Uterus (tissue), 4 donors: ENCODE results near the gene GTF2H1. TPM values are rescaled to one million over a fixed set of nuclear protein-coding genes. Genes with fewer than 3 reads are reported as not detected.

ENCODE experiments used
- DNase-seq, 2 donors: peaks; one replicate each; pipeline ENCODE4 v3.0.0-alpha.2; 2019 to 2020
- H3K27ac ChIP-seq, 2 donors: fragments of 200-600 bp; sonication (generic); 1 replicate in 1 of 2; 2 replicates in 1 of 2; pipeline ENCODE4 v1.5.1; 2016 to 2018
- H3K27me3 ChIP-seq, 2 donors: fragments of 200-600 bp; sonication (generic); one replicate each; pipeline ENCODE4 v1.5.1; 2018 to 2019; ENCODE audit warnings: control low read depth in 1 of 2
- H3K36me3 ChIP-seq, 2 donors: fragments of 200-600 bp; sonication (generic); one replicate each; pipeline ENCODE4 v1.5.1; 2019; ENCODE audit warnings: control low read depth in 1 of 2
- H3K4me1 ChIP-seq, 2 donors: fragments of 200-600 bp; sonication (generic); one replicate each; pipeline ENCODE4 v1.5.1; 2018 to 2019; ENCODE audit warnings: control low read depth in 1 of 2
- H3K4me3 ChIP-seq, 2 donors: fragments of 200-600 bp; sonication (generic); 1 replicate in 1 of 2; 2 replicates in 1 of 2; pipeline ENCODE4 v1.5.1; 2018 to 2019; ENCODE audit warnings: mild to moderate bottlenecking in 1 of 2
- H3K9me3 ChIP-seq, 2 donors: fragments of 200-600 bp; sonication (generic); one replicate each; pipeline ENCODE4 v1.5.1; 2019; ENCODE audit warnings: control low read depth in 1 of 2
- POLR2A ChIP-seq, 2 donors: fragments of 450-650 bp; IDR thresholded peaks; one replicate each; pipeline ENCODE4 v1.6.1; 2016; ENCODE audit warnings: antibody characterized with exemption in 2 of 2, mild to moderate bottlenecking in 1 of 2, moderate library complexity in 1 of 2
- intact Hi-C: fragments of 100-400 bp; cut with DNase I; formaldehyde crosslinking; loops from one replicate; pipeline ENCODE4 v1.15.1; 2023; ENCODE audit warnings: low total_unique reads
- total RNA-seq, 4 donors: library from RNA; depleted of rRNA in 3 of 4; stranded (reverse); fragments of >200 nt in 3 of 4; gene quantifications; one replicate each; pipeline versions ENCODE4 v1.1.0 to v1.2.4, GENCODE V29; 2014 to 2023
- TF ChIP-seq, protein P1 (sequence below), 4 experiments: fragments of 200-600 bp in 2 of 4; fragments of 450-650 bp in 2 of 4; sonication (generic) in 2 of 4; IDR thresholded peaks; one replicate each; pipeline ENCODE4 v1.5.1; 2016 to 2019; ENCODE audit warnings: antibody characterized with exemption in 4 of 4, mild to moderate bottlenecking in 2 of 4, moderate library complexity in 1 of 4
- donor health status: DM: yes; HTN: yes; CAD: no.

GTF2H1 gene
- total RNA-seq, 4 donors from 2014 or later = 25.0 to 103 (median 50.7) TPM

DNA sequence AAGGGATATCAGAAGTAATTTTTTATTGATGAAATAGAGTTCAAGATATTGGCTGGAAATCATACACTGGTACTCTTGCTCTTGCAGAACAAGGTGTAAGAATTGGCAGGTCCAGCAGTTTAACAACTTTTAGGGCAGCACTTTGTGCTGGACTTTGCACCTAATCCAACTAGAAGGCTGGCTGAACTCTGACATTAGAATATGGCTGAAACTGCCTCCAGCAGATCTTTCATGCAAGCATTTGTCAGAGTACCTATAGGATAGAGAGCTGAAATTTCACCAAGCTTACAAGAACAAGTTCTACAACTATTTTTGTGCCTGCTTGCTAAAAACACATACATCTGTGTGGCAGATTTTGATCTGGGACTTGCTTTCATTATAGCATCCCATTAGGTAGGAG lies 17.6 kb upstream of the GTF2H1 start:
- TF ChIP-seq POLR2A (IDR thresholded peaks at IDR 0.05) = no peak
- TF ChIP-seq, protein P1, sequence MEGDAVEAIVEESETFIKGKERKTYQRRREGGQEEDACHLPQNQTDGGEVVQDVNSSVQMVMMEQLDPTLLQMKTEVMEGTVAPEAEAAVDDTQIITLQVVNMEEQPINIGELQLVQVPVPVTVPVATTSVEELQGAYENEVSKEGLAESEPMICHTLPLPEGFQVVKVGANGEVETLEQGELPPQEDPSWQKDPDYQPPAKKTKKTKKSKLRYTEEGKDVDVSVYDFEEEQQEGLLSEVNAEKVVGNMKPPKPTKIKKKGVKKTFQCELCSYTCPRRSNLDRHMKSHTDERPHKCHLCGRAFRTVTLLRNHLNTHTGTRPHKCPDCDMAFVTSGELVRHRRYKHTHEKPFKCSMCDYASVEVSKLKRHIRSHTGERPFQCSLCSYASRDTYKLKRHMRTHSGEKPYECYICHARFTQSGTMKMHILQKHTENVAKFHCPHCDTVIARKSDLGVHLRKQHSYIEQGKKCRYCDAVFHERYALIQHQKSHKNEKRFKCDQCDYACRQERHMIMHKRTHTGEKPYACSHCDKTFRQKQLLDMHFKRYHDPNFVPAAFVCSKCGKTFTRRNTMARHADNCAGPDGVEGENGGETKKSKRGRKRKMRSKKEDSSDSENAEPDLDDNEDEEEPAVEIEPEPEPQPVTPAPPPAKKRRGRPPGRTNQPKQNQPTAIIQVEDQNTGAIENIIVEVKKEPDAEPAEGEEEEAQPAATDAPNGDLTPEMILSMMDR (IDR thresholded peaks at IDR 0.05) = no peak

DNA sequence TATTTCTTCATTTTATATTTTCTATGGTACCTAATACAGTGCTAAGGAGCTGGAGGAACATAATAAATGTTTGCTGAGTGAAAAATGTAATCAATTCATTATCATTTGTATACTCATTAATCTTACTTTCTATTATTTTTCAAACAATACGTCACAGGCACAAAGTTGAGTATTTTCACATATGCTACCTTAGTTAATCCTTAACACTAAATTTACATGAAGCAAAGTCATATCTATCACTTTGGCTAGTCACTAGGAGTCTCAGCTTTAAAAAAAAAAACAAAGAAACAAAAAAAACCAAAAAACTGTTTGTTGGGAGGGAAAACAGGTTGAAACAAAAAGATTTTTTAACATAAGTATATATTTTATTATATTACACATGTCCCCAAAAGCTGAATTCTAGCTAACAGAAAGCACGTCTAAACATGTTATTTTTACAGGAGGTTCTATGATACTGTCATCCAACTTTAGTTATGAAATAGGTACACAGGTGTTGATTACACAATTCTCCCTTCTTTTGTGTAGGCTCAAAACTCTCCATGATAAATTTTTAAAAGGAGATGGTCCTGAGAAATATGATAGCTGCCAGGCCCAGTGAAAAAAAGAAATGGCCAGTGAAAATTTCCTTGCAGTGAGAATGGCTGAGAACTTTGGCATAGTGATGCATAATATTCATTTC lies 14.8 kb upstream of the GTF2H1 start:
- no peaks in the 10 kb centered on the region for H3K36me3 ChIP-seq

More for the DNA sequence above, 17.6 kb upstream of the GTF2H1 start:
- Histone ChIP-seq H3K27ac (no peak overlapping the region), H3K4me1 (no peaks in the 10 kb centered on the region), H3K4me3 (no peak overlapping the region), H3K27me3 (no peaks in the 10 kb centered on the region), H3K9me3 (no peaks in the 10 kb centered on the region), H3K36me3 (no peaks in the 10 kb centered on the region)
- no peak for DNase-seq
- intact Hi-C loops = no loop called here

DNA sequence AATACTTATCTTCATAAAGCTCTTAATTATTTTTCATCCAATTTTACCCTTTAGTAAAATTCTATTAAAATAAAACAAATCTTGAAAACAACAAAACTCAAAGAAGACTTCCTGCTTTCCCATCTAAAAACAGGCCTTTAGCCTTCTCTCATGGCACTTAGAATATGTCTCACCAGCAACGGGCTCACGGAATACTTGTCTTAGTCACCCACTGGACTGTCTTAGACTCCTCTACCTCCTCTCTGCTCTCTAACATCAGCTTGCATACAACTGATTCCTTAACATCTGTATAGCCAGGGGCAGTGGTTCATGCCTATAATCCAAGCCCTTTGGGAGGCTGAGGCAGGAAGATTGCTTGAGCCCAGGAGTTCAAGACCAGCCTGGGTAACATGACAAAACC lies 14.1 kb upstream of the GTF2H1 start:
- H3K27ac ChIP-seq = no peak overlapping the region
- H3K4me3 ChIP-seq = no peak overlapping the region
- DNase-seq = no peak
- intact Hi-C loops = no loop called here
- no peaks in the 10 kb centered on the region for H3K36me3 ChIP-seq
- H3K9me3 ChIP-seq = no peaks in the 10 kb centered on the region
- TF ChIP-seq POLR2A (IDR thresholded peaks at IDR 0.05) = no peak
- TF ChIP-seq, protein P1 (IDR thresholded peaks at IDR 0.05) = no peak
- H3K27me3 ChIP-seq = no peaks in the 10 kb centered on the region
- no peaks in the 10 kb centered on the region for H3K4me1 ChIP-seq

More for the DNA sequence above, 14.8 kb upstream of the GTF2H1 start:
- no peak overlapping the region for H3K4me3 ChIP-seq
- TF ChIP-seq POLR2A (IDR thresholded peaks at IDR 0.05) = no peak
- TF ChIP-seq, protein P1 (IDR thresholded peaks at IDR 0.05) = no peak
- no peak overlapping the region for H3K27ac ChIP-seq
- no peaks in the 10 kb centered on the region for H3K27me3 ChIP-seq
- H3K4me1 ChIP-seq = no peaks in the 10 kb centered on the region
- no peak for DNase-seq
- intact Hi-C loops = no loop called here
- H3K9me3 ChIP-seq = no peaks in the 10 kb centered on the region

- Histone ChIP-seq H3K36me3 (no peaks in the 10 kb centered on the region), H3K27ac (no peak overlapping the region), H3K27me3 (no peaks in the 10 kb centered on the region), H3K4me1 (no peaks in the 10 kb centered on the region), H3K4me3 (no peak overlapping the region), H3K9me3 (no peaks in the 10 kb centered on the region)
- intact Hi-C loops = no loop called here
- no peak for DNase-seq
- TF ChIP-seq, protein P1 (IDR thresholded peaks at IDR 0.05) = no peak
- no peak for TF ChIP-seq POLR2A (IDR thresholded peaks at IDR 0.05)
Measured at GRCh38 chr11:18309691-18310090, 12.7 kb upstream of the GTF2H1 start.

DNA sequence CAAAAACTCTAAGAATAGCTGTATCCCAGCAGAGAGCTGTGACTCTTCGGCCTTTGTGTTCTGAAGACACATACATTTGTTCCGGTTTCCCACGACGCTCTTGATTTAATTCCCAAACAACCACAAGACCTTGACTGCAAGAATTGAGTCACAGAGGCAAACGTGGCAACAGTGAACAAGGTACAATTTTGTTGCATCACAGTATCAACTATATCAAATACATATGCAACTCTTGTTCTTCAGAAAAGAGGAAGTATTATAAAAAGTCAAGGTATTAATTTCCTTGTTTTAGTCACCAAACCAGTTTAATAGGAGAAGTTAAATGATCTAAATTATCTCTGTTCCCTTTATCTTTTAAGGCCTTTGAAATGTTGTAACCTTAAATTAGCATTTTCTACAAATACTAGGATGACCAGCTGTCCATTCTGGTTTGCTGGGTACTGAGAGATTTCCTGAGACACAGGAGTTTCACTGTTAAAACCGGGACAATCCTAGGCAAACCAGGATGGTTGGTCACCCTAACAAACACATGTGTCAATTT lies 11.5 kb upstream of the GTF2H1 start:
- Histone ChIP-seq H3K4me3 (no peak overlapping the region), H3K36me3 (no peaks in the 10 kb centered on the region), H3K9me3 (no peaks in the 10 kb centered on the region), H3K27ac (no peak overlapping the region), H3K4me1 (no peaks in the 10 kb centered on the region), H3K27me3 (no peaks in the 10 kb centered on the region)
- no peak for TF ChIP-seq POLR2A (IDR thresholded peaks at IDR 0.05)
- TF ChIP-seq, protein P1 (IDR thresholded peaks at IDR 0.05) = no peak
- intact Hi-C loops = no loop called here
- DNase-seq = no peak
